Amniotic stem cell (primary cell): ENCODE data around the gene KCNN3.

Source experiments
- DNase-seq: peaks from one replicate; lab custom pipeline; 2025; lab: John Stamatoyannopoulos, UW

KCNN3 gene

DNA sequence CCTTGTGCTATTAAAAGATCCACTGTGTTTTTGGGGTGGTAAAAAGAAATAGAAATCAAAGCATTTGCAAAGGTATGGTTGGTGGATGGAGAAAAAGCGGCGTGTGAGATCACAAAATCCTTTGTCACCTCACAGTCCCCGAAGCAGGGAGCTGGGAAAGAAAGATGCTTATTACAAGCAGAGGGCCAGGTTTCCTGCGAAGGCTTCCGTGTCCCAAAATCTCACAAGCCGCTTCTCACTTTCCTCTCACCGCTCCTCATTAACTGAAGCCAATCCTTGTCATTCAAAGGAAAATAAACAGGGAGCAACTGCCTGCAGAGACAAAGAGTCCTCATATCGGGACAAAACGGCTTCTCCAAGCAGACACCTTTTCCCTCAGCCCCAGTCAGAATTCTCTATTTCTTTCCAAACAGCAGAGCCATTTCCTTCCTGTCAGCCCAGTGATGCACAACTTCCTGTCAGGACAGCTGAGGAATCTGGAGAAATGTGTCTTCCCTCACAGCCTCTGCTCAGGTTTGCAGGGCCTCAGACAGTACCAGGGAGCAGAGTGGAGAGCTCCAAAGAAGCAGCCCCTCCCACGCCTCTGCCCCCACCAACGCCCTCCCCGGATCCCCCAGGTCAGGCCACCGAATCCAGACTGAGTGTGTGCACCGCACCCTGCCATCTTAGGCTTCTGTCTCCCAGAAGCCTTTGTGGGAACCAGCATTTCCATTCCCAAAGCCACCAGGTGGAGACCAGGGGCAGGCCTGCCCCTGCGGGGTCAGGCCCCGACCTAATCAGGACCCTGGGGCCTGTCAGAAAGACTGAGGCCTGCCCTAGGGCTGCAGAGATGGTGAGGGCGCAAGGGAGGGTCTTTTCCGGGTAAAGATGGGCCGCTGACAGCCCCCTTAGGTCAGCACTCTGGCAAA, 29.6 kb downstream of the KCNN3 start:
- DNase-seq: no peak

DNA sequence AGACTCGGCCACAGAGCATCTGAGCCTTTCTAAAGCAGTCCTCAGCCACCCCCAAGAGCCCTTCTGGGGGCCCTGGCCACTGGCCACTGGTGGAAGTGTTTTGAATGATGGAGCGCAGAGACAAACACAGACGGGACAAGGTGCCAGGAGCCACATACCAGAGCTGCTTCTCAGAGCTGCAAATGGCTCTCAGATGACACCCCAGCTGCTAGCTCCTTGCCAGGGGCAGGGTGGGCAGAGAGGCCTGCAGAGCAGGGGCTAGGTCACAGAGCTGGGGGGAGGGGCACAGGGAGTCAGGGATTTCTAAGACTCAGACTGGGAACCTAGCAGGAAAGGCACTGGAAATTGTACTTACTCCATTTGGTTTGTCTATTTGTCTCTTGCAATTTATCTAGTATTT, 30.4 kb downstream of the KCNN3 start:
- DNase-seq: no peak

DNA sequence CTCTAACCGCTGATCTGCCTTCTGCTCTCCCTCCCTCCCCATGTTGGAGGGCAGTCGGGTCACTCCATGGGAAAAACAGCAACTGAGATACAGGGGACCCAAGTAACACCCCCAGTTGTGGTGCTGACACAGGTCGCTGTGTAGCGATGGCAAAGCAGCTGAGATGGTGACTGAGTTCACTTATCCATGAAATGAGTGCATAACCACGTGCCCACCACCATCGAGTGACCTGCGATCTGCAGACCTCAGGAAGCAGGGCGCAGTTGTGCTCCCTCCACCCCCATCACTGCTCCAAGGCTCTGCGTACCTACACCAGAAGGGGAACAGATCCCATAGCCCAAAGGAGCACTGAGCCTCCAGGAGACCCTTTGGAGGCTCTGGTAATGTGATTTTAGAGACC, 31.1 kb downstream of the KCNN3 start:
- no peak for DNase-seq

DNA sequence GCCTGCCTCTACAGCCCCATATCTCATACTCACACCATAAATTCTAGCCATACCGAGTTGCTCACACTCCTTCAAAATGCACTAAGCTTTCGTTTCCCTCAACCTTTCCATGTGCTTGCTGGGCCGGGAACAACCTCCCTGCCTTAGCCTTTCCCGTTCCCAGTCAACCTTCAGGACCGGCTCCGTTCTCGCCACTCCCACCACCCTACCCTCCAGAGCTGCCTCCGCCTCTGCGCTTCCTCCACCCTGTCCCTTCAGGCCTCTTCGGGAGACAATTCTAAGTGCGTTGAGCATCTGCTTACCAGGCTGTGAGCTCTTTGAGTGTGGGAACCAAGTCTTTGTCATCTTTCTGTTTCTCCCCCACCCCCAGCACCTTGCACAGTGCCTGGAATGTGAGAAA, 31.6 kb downstream of the KCNN3 start:
- no peak for DNase-seq

GRCh38 chr1:154837672-154838171, 32.4 kb downstream of the KCNN3 start:
- DNase-seq: no peak

DNA sequence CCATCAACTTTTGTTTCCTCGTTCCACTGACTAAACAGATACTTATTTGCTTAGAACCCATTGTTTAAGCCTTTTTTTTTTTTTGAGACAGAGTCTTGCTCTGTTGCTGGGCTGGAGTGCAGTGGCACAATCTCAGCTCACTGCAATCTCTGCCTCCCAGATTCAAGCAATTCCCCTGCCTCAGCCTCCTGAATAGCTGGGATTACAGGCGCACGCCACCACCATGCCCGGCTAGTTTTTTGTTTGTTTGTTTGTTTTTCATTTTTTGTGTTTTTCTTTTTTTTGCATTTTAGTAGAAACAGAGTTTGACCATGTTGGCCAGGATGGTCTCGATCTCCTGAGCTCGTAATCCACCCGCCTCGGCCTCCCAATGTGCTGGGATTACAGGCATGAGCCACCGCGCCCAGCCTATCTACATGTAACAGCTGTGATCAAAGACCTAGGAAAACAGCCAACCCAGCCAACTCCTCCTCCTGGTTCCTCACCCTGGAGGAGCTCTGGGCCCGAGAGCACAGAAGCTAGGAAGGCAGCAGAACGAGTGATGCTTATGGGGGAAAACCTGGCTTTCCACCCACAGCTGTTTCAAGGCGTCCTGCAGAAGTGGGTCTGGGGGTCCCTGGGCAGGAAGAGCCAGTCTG, 32.9 kb downstream of the KCNN3 start:
- DNase-seq: no peak

- no peak for DNase-seq
Observed at GRCh38 chr1:154835531-154836324, 34.4 kb downstream of the KCNN3 start.

GRCh38 chr1:154833841-154834240, 36.2 kb downstream of the KCNN3 start:
- no peak for DNase-seq

GRCh38 chr1:154833209-154833608, 36.9 kb downstream of the KCNN3 start:
- no peak for DNase-seq

DNA sequence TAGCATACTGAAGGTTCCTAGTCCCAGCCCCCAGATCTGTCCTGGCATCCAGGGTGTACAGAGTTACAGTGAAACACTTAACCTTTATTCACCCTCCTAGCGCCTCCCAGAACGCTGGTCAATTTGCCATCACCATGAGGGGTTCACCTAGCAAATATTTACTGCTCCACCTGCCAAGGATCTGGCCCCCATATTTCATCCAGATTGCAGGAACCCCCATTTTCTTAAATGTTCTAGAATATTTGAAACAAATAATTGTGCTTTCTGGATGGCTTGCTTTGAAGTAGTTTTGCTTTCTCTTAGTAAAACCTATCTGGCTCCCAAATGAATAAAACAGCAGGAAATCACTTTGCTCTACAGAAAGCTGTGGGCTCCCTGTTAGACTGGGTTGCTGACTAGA, 37.7 kb downstream of the KCNN3 start:
- no peak for DNase-seq

- no peak for DNase-seq
Observed at GRCh38 chr1:154831462-154831861, 38.6 kb downstream of the KCNN3 start.

DNA sequence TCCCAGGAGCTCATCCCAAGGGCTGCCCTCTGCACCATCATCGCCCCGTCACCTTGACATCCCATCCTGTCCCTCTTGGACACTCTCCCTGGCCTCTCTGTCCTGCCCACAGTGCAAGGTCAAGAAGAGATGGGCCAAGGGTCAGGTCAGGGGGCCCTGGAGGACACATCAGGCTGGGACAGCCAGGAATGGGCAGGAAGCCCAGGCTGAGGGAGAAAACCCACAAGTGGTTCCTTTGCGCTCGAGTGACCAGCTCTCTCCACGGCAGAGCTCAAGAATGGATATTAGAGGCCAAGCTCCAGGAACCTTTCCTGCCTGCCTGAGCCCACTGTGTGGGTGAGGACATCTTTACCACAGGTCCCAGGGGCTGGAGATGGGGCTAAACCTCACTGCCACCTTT, 41.0 kb downstream of the KCNN3 start:
- no peak for DNase-seq

DNA sequence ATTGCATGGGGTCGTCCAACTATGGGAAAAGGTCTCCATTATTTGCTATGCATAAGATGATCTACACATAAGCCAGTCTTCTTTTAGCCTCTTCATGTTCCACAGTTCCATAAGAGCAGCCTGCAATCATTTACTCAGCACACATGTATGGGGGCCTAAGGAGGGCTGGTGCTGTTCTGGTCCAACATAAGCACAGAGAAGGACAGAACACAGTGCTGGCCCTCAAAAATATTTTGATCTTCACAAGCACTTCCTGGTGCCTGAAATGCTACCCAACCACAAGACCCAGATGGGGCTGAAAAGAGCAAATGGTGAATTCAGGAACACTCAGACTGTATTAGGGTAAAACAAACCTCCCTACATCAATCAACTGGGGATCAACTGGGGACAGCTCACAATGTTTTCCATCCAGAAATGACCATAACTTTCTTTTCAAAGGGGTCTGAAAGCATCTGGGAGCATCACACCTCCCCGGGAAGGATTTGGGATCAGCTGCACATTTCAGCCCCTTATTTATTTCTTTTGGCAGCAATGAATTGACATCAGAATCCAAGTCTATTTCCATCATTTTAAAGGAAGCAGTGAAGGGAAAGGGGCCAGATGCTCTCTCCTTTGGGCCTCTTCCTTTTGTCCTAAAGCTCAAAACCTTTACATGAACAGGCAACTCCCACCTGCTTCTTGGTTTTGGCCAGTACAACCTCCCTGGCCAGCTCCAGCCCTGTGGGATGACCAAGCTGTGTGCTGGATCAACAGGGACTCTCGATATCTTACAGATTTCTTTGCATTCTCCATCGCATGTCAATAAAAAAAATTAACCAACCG, 45.7 kb downstream of the KCNN3 start:
- DNase-seq: no peak

DNA sequence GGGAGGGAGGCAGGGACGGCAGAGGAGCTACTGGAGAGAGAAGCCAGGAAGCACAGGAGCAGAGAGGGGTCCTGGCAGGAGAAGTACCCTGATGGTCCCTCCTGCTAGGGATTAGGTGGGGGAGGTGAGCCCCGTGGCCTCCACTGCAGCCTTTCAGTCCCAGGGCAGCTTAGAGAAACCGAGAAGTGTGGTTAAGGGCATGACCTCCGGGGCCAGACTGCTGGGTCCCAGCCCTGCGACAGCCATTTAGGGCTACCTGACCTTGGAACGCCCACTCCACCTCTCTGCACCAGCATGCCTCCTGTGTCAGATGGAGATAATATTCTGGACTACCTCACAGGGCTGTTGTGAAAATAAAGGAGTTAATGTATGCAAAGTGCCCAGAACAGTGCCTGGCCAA, 47.4 kb downstream of the KCNN3 start:
- no peak for DNase-seq

DNA sequence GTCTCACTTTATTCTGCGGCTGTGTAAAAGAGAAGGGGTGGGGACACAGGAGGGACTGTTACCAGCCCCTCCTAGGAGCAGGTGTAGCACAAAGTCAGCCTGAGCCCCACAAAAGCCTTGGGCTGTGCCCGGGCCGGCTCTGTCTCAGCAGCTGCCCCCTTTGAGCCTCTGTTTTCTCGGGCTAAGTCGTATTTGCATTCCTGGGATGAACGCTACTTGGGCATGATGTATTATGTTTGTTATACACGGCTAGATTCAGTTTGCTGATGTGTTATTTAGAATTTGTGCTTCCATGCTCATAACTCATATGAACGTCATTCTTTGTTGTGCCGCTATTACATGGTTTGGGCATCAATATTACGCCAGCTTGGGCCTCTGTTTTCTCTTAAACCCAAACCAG, 47.8 kb downstream of the KCNN3 start:
- DNase-seq: no peak

GRCh38 chr1:154821083-154821482, 49.0 kb downstream of the KCNN3 start:
- no peak for DNase-seq

- DNase-seq: no peak
Observed at GRCh38 chr1:154820646-154821045, 49.4 kb downstream of the KCNN3 start.

DNA sequence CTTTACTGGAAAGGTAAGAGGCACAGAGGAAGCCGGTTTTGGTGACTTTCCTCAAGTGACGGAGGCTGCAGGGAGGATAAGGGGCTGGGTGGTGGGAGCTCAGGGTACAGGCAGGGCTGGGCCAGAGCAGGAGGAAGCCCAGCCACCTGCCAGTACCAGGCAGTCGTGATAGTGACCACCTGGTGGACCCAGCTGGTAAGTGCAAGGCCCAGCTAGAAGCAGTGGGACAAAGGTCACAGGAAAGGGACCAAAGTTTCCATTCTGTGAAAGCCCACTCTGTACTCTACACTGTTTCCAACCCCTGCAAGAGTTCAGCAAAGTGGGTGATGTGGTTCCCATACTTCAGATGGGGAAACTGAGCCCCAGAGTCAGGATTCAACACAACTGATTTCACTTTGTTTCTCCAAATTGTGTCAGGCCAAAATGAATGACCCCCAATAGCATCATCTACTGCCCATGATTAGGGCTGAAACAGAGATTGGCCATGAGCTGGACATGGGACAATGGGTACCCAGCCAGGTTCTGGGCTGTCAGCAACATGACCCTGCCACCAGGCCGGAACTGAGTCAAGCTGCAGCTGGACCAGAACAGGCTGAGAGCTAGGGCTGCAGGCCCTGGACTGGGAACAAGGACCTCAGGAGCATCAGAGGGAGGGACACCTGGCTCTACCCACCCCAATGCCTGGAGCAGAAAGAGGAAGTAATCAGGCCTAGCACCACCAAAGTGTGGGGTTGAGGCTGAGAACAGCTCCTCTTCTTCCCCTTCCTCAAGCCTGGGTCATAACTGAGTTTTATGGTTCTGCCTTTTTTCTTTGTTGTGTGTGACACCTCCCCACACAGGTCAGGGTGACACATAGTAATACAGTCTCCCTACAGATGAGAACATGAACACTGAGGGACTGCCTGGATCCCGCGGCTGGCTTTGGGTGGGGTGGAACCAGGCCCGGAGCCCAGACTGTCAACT, 50.2 kb downstream of the KCNN3 start:
- DNase-seq: no peak

DNA sequence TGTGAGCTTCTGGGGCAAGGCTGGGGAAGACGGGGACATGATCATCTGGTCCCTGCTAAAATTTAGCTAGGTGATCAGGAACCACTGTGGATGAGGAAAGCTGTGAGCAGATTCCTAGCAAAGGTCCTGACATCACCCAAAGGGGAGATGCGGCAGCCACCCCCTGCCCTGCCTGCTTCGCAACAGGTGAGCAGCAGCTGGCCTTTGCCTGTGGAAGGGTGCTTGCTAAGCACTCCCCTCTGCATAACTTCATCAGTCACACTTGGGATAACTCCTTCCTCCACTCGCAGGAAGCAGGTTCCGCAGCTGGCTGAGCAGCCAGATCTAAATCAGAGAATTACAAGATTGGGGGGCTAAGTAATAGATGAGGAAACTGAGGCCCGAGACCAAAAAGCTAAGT, 51.2 kb downstream of the KCNN3 start:
- no peak for DNase-seq

DNA sequence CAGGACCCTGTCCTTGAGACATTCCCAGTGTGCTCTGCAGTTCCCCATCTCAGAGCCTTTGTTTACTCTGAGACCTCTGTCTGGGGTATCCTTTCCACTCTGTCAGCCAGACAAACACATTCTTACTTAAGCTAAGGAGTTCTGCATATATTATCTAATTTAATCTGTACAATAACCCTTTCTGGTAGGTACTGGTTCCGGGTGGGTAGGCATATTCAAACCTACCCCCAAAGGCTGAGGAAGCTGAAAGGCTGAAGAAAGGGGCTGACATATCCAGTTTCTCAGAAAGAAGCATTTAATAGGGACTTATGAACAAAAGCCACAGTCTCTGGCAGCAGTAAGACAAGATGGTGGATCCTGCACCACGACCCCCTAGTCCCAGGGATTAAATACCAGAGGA, 53.1 kb downstream of the KCNN3 start:
- DNase-seq: no peak

GRCh38 chr1:154816369-154816768, 53.7 kb downstream of the KCNN3 start:
- no peak for DNase-seq
